GM21717 (cell line): Measurements from ENCODE around the gene BRAT1.

ENCODE experiments used
- ATAC-seq: cut with Tn5 transposase; IDR thresholded peaks from one replicate; pipeline ENCODE4 v1.9.1; 2021; ENCODE audit warnings: mild to moderate bottlenecking, moderate library complexity; ENCODE audit not compliant: unreplicated experiment

BRAT1 gene

GRCh38 chr7:2500701-2501100 lies 54.6 kb downstream of the BRAT1 start:
- no peak for ATAC-seq

GRCh38 chr7:2499719-2500430 lies 55.4 kb downstream of the BRAT1 start:
- ATAC-seq, result no peak

- ATAC-seq, result no peak
These were observed 56.1 kb downstream of the BRAT1 start for GRCh38 chr7:2499181-2499580.

DNA sequence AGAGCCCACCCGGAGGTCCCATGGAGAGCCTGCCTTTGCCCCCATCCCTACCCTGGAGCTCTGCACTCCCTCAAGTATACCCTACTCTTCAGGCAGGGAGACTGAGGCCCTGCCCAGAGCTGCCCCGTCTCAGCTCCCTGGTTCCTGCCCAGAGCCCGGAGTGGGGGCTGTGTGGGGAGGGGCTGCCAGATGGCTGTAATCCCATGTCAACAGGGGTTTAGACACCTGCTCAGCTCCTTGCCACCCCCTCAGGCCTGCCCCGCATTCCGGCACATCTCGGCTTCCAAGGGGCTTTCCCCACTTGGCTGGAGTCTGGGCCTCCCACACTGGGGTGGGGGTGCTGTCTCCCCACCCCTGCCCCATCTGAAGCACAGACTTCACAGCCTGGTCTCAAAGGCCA lies 56.6 kb downstream of the BRAT1 start:
- no peak for ATAC-seq

DNA sequence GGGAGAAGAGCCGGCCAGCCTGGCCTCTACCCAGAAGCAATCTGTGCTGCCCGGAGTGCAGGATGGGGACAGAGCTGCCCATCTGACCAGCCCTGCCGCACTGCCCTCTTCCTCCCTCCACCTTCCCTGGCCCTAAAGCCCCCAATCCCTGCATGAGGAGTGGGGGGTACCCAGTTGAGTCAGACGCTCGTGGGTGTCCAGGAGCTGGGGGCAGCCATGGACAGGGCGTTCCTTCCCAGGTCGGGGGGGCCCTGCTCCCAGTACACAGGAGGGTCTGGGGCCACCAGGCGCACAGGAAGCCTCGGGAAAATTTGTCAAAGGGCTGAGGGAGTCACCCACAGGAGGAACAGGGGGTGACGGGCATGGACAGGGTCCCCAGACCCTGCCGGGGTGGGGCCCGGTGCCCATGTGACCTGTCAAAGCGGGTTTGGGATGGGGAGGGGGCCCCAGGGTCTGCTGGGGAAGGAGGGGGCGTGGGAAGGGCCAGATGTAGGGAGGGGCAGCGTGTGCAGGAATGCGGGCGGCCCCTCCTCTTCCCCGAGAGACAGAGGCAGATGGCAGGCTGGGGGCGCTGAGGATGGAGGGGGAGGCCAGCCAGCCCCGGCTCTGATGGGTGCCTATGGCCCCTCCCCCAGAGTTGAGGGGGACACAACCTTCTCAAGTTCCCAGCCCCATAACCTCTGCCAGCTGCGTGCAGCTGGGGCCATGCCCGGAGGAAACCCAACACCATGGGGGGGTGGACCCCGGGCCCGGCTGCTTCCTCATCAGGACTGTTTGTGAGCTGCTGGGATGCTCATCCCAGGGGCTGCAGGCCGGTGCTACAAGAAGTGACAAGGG lies 57.6 kb downstream of the BRAT1 start:
- ATAC-seq, result no peak

GRCh38 chr7:2497065-2497464 lies 58.3 kb downstream of the BRAT1 start:
- no peak for ATAC-seq

- ATAC-seq, result no peak
These were observed 58.9 kb downstream of the BRAT1 start for GRCh38 chr7:2496375-2496774.

DNA sequence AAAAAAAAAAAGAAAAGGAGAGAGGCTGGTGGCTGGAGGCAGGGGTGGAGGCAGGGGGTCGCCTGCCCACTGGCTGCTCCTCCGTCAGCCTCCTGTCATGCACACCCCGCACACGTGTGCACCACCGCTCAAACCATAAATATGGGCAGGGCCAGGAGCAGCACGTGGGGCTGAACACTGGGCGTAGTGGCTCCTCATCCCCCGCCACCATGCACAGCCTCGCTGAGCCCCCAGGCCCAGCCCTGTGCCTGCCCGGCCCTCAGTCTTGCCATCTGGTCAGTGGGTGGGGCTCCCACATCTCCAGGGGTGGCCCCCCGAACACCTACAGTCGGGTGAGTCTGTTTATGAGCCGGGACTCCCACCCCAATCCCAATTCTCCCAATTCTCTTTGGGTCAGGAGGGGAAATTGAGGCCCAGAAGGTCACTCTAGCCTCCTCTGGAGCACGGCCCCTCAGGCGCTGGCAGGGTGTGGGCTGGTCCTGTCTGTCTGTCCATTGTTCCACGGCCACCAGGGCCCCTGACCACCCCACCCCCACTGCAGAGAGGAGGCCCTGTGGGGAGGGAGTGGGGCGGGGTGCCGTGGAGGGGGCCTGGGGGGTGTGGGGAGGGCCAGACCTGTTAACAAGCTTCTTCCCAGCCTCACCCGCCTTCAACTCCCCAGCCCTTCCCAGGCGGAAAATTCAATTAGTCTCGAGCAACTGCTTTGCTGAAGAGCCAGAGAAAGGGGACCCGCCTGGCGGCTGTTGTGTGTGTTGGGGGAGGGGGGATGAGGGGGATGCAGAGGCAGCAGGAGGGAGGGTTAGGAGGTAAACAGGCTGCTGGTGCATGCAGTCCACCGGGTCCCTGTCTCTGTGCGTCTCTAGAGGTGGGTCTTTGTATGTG lies 59.7 kb downstream of the BRAT1 start:
- ATAC-seq, result no peak

GRCh38 chr7:2494191-2495130 lies 60.9 kb downstream of the BRAT1 start:
- no peak for ATAC-seq

DNA sequence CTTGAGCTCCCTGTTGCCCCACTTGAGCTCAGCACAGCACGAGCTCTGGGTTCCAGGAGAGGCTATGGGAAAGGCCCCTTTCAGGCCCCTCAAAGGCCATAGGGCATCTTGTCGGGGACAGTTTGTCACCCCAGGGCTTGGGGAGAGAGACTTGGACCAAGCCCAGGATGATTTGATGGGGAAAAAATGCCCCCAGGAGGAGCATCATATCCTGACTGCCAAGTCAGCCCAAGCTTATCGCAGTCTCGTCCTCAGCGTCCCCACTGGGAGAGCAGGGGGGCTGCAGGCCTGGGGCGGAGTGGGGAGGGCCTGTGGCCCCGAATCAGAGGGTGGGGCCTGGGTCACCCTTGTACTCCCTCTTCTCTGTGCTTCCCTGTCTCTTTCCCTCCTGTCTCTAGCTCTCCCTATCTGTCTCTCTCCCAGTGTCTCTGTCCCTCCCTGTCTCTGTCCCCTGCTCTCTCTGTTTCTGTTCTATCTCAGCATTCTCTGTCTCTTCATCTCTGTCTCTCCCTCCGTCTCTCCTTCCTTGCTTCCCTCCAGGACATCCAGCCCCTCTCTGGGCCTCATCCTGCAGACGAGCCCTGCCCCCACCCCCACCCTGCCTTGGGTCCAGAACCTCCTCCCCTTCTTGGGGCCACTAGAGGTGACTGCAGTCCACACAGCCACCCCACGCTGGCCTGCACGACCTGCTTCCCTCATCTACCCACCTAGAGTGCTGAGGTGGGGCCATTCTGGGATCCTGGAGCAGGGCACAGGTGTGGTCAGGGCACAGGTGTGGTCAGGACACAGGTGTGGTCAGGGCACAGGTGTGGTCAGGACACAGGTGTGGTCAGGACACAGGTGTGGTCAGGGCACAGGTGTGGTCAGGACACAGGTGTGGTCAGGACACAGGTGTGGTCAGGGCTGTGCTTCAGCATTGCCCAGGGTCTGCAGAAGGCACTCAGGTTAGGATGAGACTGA lies 61.8 kb downstream of the BRAT1 start:
- no peak for ATAC-seq

DNA sequence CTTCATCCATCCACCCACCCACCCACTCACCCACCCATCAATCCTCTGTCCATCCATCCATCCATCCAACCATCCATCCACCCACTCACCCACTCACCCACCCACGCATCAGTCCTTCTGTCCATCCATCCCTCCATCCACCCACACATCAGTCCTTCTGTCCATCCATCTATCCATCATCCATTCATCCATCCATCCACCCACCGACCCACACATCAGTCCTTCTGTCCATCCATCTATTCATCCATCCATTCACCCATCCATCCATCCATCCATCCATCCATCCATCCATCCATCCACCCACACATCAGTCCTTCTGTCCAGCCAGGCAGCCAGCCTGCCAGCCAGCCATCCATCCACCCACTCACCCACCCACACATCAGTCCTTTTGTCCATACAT lies 63.3 kb downstream of the BRAT1 start:
- no peak for ATAC-seq

GRCh38 chr7:2490181-2490651 lies 65.1 kb downstream of the BRAT1 start:
- ATAC-seq, result no peak

GRCh38 chr7:2488681-2489080 lies 66.6 kb downstream of the BRAT1 start:
- ATAC-seq, result no peak

DNA sequence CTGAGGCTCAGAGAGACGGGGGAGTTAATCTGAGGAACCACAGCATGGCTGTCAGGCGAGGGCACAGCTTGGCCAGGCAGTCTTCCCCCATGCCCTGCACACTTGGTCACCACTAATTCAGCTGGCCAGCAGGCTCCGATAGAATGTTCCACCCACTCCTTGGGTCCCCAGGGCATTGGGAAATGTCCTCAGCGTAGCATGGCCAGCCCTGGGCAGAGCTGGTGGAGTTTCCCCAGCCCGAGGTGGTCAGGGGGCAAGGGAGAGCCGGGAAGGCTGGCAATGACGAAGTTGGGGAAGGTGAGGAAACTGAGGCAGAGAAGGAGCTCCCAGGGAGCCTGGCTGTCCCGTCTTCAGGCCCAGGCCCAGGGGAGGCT lies 67.1 kb downstream of the BRAT1 start:
- no peak for ATAC-seq
